GM23338 (cell line): Measurements from ENCODE around the gene CCDC9B. TPM values are rescaled to one million over a fixed set of nuclear protein-coding genes. Genes with fewer than 3 reads are reported as not detected.

ENCODE experiments used
- ATAC-seq: fragments of 200-7000 bp; cut with Tn5 transposase; 3 replicates; pipeline ENCODE4 v1.9.1; 2020
- DNase-seq: peaks from one replicate; pipeline ENCODE4 v3.0.0-alpha.2; 2015; ENCODE audit warnings: low spot score
- H2AFZ ChIP-seq: fragments of 200-600 bp; sonication (generic); 2 replicates; pipeline ENCODE4 v1.8.0; 2016; ENCODE audit warnings: antibody characterized with exemption, mild to moderate bottlenecking, moderate library complexity
- H3F3A ChIP-seq: fragments of 200-600 bp; sonication (generic); replicated peaks from 2 replicates; pipeline ENCODE4 v1.8.0; 2017; ENCODE audit warnings: antibody characterized with exemption, mixed run types, low read depth
- H3K27ac ChIP-seq: fragments of 200-600 bp; sonication (generic); 2 replicates; pipeline ENCODE4 v1.6.1; 2016; ENCODE audit warnings: low read depth
- H3K27me3 ChIP-seq: fragments of 200-600 bp; sonication (generic); 2 replicates; pipeline ENCODE4 v1.8.0; 2016; ENCODE audit warnings: mild to moderate bottlenecking, mixed run types, moderate library complexity; ENCODE audit not compliant: insufficient read depth
- H3K36me3 ChIP-seq: fragments of 200-600 bp; sonication (generic); 2 replicates; pipeline ENCODE4 v1.8.0; 2016; ENCODE audit warnings: mild to moderate bottlenecking; ENCODE audit not compliant: insufficient read depth
- H3K4me1 ChIP-seq: fragments of 200-600 bp; sonication (generic); 2 replicates; pipeline ENCODE4 v1.8.0; 2016; ENCODE audit warnings: mild to moderate bottlenecking, moderate library complexity; ENCODE audit not compliant: insufficient read depth
- H3K4me2 ChIP-seq: fragments of 200-600 bp; sonication (generic); 2 replicates; pipeline ENCODE4 v1.7.1; 2017; ENCODE audit warnings: mixed run types
- H3K4me3 ChIP-seq: fragments of 200-600 bp; sonication (generic); 2 replicates; pipeline ENCODE4 v1.6.1; 2016; ENCODE audit warnings: mixed run types
- H3K79me2 ChIP-seq: fragments of 200-600 bp; sonication (generic); replicated peaks from 2 replicates; pipeline ENCODE4 v1.8.0; 2017; ENCODE audit warnings: mild to moderate bottlenecking; ENCODE audit not compliant: insufficient read depth
- H3K9me2 ChIP-seq: fragments of 200-600 bp; sonication (generic); 2 replicates; pipeline ENCODE4 v1.8.0; 2017; ENCODE audit not compliant: insufficient read depth
- H4K20me1 ChIP-seq: fragments of 200-600 bp; sonication (generic); replicated peaks from 2 replicates; pipeline ENCODE4 v1.8.0; 2017; ENCODE audit warnings: mild to moderate bottlenecking; ENCODE audit not compliant: insufficient read depth
- H3K27ac Mint-ChIP-seq: 2 replicates; pipeline ENCODE4 v1.8.0; 2020; ENCODE audit warnings: inconsistent platforms, mild to moderate bottlenecking, moderate library complexity, mixed read lengths
- H3K27me3 Mint-ChIP-seq: 3 replicates; pipeline ENCODE4 v1.8.0; 2022; ENCODE audit warnings: low read depth, mild to moderate bottlenecking, moderate library complexity, mixed read lengths, inconsistent platforms; ENCODE audit not compliant: insufficient read depth, poor library complexity
- H3K36me3 Mint-ChIP-seq: 3 replicates; pipeline ENCODE4 v1.8.0; 2021; ENCODE audit warnings: low read depth, mild to moderate bottlenecking, inconsistent platforms, moderate library complexity, mixed read lengths
- H3K4me1 Mint-ChIP-seq: 3 replicates; pipeline ENCODE4 v1.8.0; 2020; ENCODE audit warnings: mild to moderate bottlenecking, inconsistent platforms, mixed read lengths
- H3K4me3 Mint-ChIP-seq: 3 replicates; pipeline ENCODE4 v1.8.0; 2021; ENCODE audit warnings: moderate library complexity, mild to moderate bottlenecking, inconsistent platforms, mixed read lengths
- H3K9me3 Mint-ChIP-seq: 3 replicates; pipeline ENCODE4 v1.8.0; 2020; ENCODE audit warnings: moderate library complexity, mild to moderate bottlenecking, inconsistent platforms, mixed read lengths
- CREB1 ChIP-seq: fragments of 250-450 bp; sonication (Bioruptor Pico); IDR thresholded peaks from 2 replicates; pipeline ENCODE4 v1.5.0; 2020; ENCODE audit warnings: low read depth, mild to moderate bottlenecking, moderate library complexity
- EZH2 ChIP-seq: fragments of 200-600 bp; sonication (generic); IDR thresholded peaks from one replicate; pipeline ENCODE4 v1.8.0; 2017; ENCODE audit warnings: antibody characterized with exemption, mild to moderate bottlenecking, low read depth; ENCODE audit not compliant: unreplicated experiment
- EZH2phosphoT487 ChIP-seq: fragments of 200-600 bp; sonication (generic); IDR thresholded peaks from one replicate; pipeline ENCODE4 v1.8.1; 2018; ENCODE audit warnings: antibody characterized with exemption; ENCODE audit not compliant: unreplicated experiment
- JUNB ChIP-seq: IDR thresholded peaks from one replicate; pipeline ENCODE4 v1.6.1; 2016; ENCODE audit warnings: antibody characterized with exemption; ENCODE audit not compliant: unreplicated experiment
- NANOG ChIP-seq: IDR thresholded peaks from 2 replicates; pipeline ENCODE4 v1.6.1; 2016; ENCODE audit warnings: antibody characterized with exemption, borderline replicate concordance
- POLR2AphosphoS5 ChIP-seq: IDR thresholded peaks from 2 replicates; pipeline ENCODE4 v1.6.1; 2016; ENCODE audit warnings: antibody characterized with exemption, low read depth
- STAT1 ChIP-seq: IDR thresholded peaks from one replicate; pipeline ENCODE4 v1.6.1; 2016; ENCODE audit warnings: antibody characterized with exemption; ENCODE audit not compliant: unreplicated experiment
- ZNF114 ChIP-seq: fragments of 250-450 bp; sonication (Bioruptor Pico); IDR thresholded peaks from 2 replicates; pipeline ENCODE4 v1.5.0; 2020; ENCODE audit warnings: mild to moderate bottlenecking, moderate library complexity
- ZNF331 ChIP-seq: fragments of 250-450 bp; sonication (Bioruptor Pico); IDR thresholded peaks from 2 replicates; pipeline ENCODE4 v1.5.0; 2020; ENCODE audit warnings: low read depth, mild to moderate bottlenecking, moderate library complexity
- polyA plus RNA-seq: library from polyadenylated mRNA; unstranded; fragments of >200 nt; fragmentation: Nextera tagmentation; extraction: Ambion mirVana; gene quantifications from 2 replicates; pipeline ENCODE4 v1.2.1, GENCODE V29; 2016
- total RNA-seq: library from RNA; depleted of rRNA; stranded (reverse); fragments of >200 nt; shearing (Covaris generic); gene quantifications from 2 replicates; pipeline ENCODE4 v1.2.3, GENCODE V29; 2014
- TF ChIP-seq, protein P1 (sequence below), 2 experiments: fragments of 200-600 bp in 1 of 2; sonication (generic) in 1 of 2; conservative IDR thresholded peaks; 2 replicates each; pipeline versions ENCODE4 v1.5.1 to v1.6.1; 2016 to 2017; ENCODE audit warnings: antibody characterized with exemption in 2 of 2, low read depth in 2 of 2, mild to moderate bottlenecking in 2 of 2, moderate library complexity in 1 of 2
- TF ChIP-seq, protein P2 (sequence below): fragments of 250-450 bp; sonication (Bioruptor Pico); IDR thresholded peaks from 2 replicates; pipeline ENCODE4 v1.5.0; 2020; ENCODE audit warnings: mild to moderate bottlenecking, moderate library complexity
- TF ChIP-seq, protein P3 (sequence below): IDR thresholded peaks from 2 replicates; pipeline ENCODE4 v1.6.1; 2016; ENCODE audit warnings: antibody characterized with exemption
- TF ChIP-seq, protein P4 (sequence below): IDR thresholded peaks from one replicate; pipeline ENCODE4 v1.6.1; 2018; ENCODE audit warnings: antibody characterized with exemption; ENCODE audit not compliant: unreplicated experiment

Gene CCDC9B
- total and polyA plus RNA-seq, 2 experiments from 2014 or later: 0.18 to 0.97 TPM

DNA sequence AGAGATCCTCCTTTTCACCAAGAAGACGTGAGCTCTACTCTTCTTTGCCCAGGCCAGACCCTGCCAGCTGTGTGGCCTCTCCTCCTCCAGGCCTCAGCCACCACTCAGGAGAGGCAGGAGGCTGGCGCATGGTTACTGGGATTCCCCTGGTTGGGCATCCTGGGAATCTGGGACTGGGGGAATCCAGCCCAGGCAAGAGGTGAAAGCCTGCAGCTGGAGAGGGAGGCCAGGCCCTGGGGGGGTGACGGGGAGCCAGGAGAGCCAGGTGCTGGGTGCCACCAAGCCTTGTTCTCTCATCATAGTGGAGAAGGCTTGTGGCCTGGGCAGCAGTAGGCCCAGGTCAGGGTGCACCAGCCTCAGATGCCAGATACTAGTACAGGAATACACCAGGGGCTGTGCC is 6.2 kb downstream of the CCDC9B start:
- TF ChIP-seq EZH2 (no peak), ZNF331 (CRISPR knock-in tag) (no peak), STAT1 (no peak), JUNB (no peak), POLR2AphosphoS5 (no peak), ZNF114 (CRISPR knock-in tag) (no peak), CREB1 (CRISPR knock-in tag) (no peak), NANOG (no peak), EZH2phosphoT487 (no peak)
- TF ChIP-seq, protein P1, sequence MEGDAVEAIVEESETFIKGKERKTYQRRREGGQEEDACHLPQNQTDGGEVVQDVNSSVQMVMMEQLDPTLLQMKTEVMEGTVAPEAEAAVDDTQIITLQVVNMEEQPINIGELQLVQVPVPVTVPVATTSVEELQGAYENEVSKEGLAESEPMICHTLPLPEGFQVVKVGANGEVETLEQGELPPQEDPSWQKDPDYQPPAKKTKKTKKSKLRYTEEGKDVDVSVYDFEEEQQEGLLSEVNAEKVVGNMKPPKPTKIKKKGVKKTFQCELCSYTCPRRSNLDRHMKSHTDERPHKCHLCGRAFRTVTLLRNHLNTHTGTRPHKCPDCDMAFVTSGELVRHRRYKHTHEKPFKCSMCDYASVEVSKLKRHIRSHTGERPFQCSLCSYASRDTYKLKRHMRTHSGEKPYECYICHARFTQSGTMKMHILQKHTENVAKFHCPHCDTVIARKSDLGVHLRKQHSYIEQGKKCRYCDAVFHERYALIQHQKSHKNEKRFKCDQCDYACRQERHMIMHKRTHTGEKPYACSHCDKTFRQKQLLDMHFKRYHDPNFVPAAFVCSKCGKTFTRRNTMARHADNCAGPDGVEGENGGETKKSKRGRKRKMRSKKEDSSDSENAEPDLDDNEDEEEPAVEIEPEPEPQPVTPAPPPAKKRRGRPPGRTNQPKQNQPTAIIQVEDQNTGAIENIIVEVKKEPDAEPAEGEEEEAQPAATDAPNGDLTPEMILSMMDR (conservative IDR thresholded peaks at IDR 0.05; ENCODE audit: low read depth in 2 of 2): no peak
- TF ChIP-seq, protein P2, sequence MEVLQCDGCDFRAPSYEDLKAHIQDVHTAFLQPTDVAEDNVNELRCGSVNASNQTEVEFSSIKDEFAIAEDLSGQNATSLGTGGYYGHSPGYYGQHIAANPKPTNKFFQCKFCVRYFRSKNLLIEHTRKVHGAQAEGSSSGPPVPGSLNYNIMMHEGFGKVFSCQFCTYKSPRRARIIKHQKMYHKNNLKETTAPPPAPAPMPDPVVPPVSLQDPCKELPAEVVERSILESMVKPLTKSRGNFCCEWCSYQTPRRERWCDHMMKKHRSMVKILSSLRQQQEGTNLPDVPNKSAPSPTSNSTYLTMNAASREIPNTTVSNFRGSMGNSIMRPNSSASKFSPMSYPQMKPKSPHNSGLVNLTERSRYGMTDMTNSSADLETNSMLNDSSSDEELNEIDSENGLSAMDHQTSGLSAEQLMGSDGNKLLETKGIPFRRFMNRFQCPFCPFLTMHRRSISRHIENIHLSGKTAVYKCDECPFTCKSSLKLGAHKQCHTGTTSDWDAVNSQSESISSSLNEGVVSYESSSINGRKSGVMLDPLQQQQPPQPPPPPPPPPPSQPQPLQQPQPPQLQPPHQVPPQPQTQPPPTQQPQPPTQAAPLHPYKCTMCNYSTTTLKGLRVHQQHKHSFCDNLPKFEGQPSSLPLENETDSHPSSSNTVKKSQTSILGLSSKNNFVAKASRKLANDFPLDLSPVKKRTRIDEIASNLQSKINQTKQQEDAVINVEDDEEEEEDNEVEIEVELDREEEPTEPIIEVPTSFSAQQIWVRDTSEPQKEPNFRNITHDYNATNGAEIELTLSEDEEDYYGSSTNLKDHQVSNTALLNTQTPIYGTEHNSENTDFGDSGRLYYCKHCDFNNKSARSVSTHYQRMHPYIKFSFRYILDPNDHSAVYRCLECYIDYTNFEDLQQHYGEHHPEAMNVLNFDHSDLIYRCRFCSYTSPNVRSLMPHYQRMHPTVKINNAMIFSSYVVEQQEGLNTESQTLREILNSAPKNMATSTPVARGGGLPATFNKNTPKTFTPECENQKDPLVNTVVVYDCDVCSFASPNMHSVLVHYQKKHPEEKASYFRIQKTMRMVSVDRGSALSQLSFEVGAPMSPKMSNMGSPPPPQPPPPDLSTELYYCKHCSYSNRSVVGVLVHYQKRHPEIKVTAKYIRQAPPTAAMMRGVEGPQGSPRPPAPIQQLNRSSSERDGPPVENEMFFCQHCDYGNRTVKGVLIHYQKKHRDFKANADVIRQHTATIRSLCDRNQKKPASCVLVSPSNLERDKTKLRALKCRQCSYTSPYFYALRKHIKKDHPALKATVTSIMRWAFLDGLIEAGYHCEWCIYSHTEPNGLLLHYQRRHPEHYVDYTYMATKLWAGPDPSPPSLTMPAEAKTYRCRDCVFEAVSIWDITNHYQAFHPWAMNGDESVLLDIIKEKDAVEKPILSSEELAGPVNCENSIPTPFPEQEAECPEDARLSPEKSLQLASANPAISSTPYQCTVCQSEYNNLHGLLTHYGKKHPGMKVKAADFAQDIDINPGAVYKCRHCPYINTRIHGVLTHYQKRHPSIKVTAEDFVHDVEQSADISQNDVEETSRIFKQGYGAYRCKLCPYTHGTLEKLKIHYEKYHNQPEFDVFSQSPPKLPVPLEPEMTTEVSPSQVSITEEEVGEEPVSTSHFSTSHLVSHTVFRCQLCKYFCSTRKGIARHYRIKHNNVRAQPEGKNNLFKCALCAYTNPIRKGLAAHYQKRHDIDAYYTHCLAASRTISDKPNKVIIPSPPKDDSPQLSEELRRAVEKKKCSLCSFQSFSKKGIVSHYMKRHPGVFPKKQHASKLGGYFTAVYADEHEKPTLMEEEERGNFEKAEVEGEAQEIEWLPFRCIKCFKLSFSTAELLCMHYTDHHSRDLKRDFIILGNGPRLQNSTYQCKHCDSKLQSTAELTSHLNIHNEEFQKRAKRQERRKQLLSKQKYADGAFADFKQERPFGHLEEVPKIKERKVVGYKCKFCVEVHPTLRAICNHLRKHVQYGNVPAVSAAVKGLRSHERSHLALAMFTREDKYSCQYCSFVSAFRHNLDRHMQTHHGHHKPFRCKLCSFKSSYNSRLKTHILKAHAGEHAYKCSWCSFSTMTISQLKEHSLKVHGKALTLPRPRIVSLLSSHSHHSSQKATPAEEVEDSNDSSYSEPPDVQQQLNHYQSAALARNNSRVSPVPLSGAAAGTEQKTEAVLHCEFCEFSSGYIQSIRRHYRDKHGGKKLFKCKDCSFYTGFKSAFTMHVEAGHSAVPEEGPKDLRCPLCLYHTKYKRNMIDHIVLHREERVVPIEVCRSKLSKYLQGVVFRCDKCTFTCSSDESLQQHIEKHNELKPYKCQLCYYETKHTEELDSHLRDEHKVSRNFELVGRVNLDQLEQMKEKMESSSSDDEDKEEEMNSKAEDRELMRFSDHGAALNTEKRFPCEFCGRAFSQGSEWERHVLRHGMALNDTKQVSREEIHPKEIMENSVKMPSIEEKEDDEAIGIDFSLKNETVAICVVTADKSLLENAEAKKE (CRISPR knock-in tag): no peak
- TF ChIP-seq, protein P3, sequence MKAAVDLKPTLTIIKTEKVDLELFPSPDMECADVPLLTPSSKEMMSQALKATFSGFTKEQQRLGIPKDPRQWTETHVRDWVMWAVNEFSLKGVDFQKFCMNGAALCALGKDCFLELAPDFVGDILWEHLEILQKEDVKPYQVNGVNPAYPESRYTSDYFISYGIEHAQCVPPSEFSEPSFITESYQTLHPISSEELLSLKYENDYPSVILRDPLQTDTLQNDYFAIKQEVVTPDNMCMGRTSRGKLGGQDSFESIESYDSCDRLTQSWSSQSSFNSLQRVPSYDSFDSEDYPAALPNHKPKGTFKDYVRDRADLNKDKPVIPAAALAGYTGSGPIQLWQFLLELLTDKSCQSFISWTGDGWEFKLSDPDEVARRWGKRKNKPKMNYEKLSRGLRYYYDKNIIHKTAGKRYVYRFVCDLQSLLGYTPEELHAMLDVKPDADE: no peak
- TF ChIP-seq, protein P4, sequence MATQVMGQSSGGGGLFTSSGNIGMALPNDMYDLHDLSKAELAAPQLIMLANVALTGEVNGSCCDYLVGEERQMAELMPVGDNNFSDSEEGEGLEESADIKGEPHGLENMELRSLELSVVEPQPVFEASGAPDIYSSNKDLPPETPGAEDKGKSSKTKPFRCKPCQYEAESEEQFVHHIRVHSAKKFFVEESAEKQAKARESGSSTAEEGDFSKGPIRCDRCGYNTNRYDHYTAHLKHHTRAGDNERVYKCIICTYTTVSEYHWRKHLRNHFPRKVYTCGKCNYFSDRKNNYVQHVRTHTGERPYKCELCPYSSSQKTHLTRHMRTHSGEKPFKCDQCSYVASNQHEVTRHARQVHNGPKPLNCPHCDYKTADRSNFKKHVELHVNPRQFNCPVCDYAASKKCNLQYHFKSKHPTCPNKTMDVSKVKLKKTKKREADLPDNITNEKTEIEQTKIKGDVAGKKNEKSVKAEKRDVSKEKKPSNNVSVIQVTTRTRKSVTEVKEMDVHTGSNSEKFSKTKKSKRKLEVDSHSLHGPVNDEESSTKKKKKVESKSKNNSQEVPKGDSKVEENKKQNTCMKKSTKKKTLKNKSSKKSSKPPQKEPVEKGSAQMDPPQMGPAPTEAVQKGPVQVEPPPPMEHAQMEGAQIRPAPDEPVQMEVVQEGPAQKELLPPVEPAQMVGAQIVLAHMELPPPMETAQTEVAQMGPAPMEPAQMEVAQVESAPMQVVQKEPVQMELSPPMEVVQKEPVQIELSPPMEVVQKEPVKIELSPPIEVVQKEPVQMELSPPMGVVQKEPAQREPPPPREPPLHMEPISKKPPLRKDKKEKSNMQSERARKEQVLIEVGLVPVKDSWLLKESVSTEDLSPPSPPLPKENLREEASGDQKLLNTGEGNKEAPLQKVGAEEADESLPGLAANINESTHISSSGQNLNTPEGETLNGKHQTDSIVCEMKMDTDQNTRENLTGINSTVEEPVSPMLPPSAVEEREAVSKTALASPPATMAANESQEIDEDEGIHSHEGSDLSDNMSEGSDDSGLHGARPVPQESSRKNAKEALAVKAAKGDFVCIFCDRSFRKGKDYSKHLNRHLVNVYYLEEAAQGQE: no peak

More for the DNA sequence above, 6.2 kb downstream of the CCDC9B start:
- Histone ChIP-seq H4K20me1 (no peaks in the 10 kb centered on the region), H3K4me3 (no peak overlapping the region), H3K4me2 (no peak overlapping the region), H3K4me1 (peaks cover 5% of the 10 kb centered on the region; the same call in 1 of the 2 replicates), H3K27me3 (no peaks in the 10 kb centered on the region), H3K9me2 (0 out of 2 replicates have a peak, but pooled peaks cover 2% of the 10 kb centered on the region), H3K79me2 (no peaks in the 10 kb centered on the region; the same call in 1 of the 2 replicates), H3F3A (0 out of 2 replicates have a peak, but pooled peaks cover 4% of the 10 kb centered on the region), H3K36me3 (no peaks in the 10 kb centered on the region), H3K27ac (no peak overlapping the region), H2AFZ (no peak overlapping the region)
- no peak overlapping the region for H3K27ac Mint-ChIP-seq
- H3K36me3 Mint-ChIP-seq: peaks cover 7% of the 10 kb centered on the region
- DNase-seq: no peak
- no peak overlapping the region for H3K4me3 Mint-ChIP-seq
- no peaks in the 10 kb centered on the region for H3K9me3 Mint-ChIP-seq
- H3K27me3 Mint-ChIP-seq: peaks cover 20% of the 10 kb centered on the region
- ATAC-seq: no peak
- peaks cover 41% of the 10 kb centered on the region for H3K4me1 Mint-ChIP-seq
